DOHH2 (cell line): ENCODE results near the gene RAB10.

Experiments
- EZH2phosphoT487 ChIP-seq: fragments of 200-600 bp; sonication (generic); IDR thresholded peaks from 2 replicates; pipeline ENCODE4 v1.6.1; 2017; ENCODE audit warnings: borderline replicate concordance, mild to moderate bottlenecking, antibody characterized with exemption, low read length, moderate library complexity, mixed read lengths
- TF ChIP-seq, protein P1 (sequence below): fragments of 200-600 bp; sonication (generic); IDR thresholded peaks from one replicate; pipeline ENCODE4 v1.5.1; 2014; ENCODE audit warnings: antibody characterized with exemption, mild to moderate bottlenecking, low read depth, low read length; ENCODE audit not compliant: poor library complexity, severe bottlenecking

DNA sequence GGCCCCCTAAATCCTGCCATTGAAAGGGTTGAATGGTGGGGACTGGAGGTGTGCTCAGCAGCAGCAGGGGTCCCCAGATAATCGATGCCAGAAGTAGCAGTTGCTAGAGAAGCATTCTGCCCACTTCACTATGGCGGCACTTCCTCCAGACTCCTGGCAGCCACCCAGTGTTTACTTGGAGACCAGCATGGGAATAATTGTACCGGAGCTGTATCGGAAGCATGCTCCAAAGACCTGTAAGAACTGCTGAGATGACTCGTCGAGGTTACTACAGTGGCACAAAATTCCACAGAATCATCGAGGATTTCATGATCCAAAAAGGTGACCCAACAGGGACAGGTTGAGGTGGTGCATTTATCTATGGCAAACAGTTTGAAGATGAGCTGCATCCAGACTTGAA, 128.0 kb downstream of the RAB10 start:
- TF ChIP-seq, protein P1, sequence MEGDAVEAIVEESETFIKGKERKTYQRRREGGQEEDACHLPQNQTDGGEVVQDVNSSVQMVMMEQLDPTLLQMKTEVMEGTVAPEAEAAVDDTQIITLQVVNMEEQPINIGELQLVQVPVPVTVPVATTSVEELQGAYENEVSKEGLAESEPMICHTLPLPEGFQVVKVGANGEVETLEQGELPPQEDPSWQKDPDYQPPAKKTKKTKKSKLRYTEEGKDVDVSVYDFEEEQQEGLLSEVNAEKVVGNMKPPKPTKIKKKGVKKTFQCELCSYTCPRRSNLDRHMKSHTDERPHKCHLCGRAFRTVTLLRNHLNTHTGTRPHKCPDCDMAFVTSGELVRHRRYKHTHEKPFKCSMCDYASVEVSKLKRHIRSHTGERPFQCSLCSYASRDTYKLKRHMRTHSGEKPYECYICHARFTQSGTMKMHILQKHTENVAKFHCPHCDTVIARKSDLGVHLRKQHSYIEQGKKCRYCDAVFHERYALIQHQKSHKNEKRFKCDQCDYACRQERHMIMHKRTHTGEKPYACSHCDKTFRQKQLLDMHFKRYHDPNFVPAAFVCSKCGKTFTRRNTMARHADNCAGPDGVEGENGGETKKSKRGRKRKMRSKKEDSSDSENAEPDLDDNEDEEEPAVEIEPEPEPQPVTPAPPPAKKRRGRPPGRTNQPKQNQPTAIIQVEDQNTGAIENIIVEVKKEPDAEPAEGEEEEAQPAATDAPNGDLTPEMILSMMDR, result no peak
- no peak for TF ChIP-seq EZH2phosphoT487
